ENCODE results near the gene SPTBN5. TPM values are rescaled to one million over a fixed set of nuclear protein-coding genes. Genes with fewer than 3 reads are reported as not detected.

SPTBN5 gene
- under 1 TPM; 0.16 to 0.34 (median 0.24) TPM for total RNA-seq (2021; fragmentation: NEBNext Ultra II Directional; extraction: Animal tissue kit (Norgen Biotek cat#: 25700))
- long read RNA-seq: 0 reads

DNA sequence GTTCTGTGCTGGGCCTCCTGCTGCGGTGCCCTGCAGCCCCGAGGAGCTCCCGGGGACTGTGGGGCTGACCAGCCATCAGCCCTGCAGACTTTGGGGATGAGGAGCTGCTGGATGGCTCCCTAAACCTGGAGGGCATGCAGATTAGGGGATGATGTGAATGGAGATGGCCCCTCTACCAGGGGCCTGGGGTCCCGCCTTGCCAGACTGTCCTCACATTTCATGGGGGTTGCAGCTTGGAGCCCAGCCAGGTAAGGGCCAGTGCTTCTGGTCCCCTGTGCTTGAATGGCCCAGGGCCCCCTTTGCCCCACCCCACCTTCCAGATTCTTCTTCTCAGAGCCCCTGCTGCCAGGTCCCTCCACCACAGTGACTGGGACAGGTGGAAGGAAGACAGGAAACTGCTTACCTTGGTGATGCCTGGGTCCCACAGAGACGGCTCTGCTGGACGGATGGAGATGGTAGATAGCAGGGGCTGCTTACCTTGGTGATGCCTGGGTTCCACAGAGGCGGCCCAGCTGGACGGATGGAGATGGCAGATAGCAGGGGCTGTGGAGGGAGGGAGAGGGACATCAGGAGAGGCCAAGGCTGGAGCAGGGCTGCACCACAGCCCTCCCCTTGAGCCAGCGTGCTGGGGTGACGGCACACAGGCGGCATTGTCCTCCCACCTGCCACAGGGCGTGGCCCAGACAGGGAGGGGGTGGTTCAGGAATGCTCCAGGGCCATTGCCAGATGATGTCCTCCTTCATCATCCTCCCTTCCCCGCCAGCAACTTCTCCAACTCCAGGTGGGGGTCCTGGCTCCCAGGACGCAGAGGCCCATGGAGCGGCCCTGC lies at the start of gene SPTBN5:
TSS of gene SPTBN5 (minus strand) at position 632 of the 829 bp plus-strand sequence. CDS start at position 76, 556 bp downstream.
- no peak for DNase-seq
- Mint-ChIP-seq H3K4me1 (ENCODE audit: low read depth) (peaks cover 14% of the 10 kb centered on the region), H3K27me3 (ENCODE audit: insufficient read depth) (peaks cover 2% of the 10 kb centered on the region; the same call in 1 of the 2 replicates), H3K9me3 (no peaks in the 10 kb centered on the region), H3K4me3 (peak within 1 kb of the TSS; percentile 34), H3K27ac (peak within 1 kb of the TSS; percentile 83), H3K36me3 (ENCODE audit: low read depth) (no peaks in the 10 kb centered on the region)
- TF ChIP-seq, protein P1, sequence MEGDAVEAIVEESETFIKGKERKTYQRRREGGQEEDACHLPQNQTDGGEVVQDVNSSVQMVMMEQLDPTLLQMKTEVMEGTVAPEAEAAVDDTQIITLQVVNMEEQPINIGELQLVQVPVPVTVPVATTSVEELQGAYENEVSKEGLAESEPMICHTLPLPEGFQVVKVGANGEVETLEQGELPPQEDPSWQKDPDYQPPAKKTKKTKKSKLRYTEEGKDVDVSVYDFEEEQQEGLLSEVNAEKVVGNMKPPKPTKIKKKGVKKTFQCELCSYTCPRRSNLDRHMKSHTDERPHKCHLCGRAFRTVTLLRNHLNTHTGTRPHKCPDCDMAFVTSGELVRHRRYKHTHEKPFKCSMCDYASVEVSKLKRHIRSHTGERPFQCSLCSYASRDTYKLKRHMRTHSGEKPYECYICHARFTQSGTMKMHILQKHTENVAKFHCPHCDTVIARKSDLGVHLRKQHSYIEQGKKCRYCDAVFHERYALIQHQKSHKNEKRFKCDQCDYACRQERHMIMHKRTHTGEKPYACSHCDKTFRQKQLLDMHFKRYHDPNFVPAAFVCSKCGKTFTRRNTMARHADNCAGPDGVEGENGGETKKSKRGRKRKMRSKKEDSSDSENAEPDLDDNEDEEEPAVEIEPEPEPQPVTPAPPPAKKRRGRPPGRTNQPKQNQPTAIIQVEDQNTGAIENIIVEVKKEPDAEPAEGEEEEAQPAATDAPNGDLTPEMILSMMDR (IDR thresholded peaks at IDR 0.05): no peak

DNA sequence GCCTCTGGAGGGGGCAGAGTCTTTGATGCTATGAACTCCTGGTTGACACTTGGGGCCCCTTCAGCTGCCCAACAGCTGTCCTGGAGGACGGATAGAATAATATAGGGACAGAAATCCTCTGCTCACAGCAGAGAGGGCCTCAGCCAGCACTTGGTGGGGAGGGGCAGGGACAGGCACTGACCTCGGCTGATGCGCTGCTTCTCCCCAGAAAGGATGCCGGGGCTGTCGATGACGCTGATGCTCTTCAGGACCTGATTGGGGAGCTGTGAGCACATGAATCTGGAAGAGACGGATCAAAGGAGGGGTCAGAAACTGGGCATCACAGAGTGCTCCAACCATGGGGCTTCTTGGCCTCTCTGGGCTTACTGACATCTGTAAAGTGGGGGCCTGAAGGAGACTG lies 49.0 kb upstream of the SPTBN5 start:
- TF ChIP-seq, protein P1 (IDR thresholded peaks at IDR 0.05): no peak
- no peak overlapping the region for H3K4me3 Mint-ChIP-seq
- no peaks in the 10 kb centered on the region for H3K9me3 Mint-ChIP-seq
- peaks cover 82% of the 10 kb centered on the region for H3K4me1 Mint-ChIP-seq (ENCODE audit: low read depth)
- peaks cover 11% of the 10 kb centered on the region for H3K36me3 Mint-ChIP-seq (ENCODE audit: low read depth)
- peaks cover 2% of the 10 kb centered on the region for H3K27me3 Mint-ChIP-seq (ENCODE audit: insufficient read depth)
- H3K27ac Mint-ChIP-seq: peak overlapping the region; percentile 98
- DNase-seq: no peak

DNA sequence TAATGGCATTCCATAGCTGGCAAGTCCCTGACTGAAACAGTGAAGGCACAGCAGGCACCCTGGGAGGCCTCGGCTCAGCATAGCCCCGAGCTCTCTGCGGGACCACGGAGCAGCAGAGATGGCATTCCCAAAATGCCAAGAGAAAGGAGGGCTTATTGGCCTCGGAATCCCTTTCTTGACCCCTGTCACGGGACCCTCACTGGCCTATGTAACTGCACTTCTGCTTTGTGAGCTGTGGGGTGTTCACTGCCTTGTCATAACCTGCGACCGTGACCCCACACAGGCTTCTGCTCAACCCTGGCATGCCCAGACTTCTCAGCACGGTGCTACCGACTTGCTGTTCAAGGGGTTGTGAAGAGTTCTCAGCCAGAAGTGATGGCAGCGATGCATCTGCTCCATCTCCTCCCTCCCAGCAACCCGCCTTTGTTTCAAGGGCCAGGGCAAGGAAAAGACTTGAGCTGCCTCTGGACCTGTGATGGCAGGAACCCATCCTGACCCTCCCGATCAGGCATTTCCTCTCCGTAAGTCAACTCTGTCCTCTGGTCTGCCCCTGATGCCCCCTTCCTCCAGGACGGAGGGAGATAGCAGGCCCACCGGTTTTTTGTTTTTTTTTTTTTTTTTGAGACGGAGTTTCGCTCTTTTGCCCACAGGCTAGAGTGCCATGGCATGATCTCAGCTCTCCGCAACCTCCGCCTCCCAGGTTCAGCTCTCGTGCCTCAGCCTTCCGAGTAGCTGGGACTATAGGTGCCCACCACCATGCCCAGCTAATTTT lies 48.0 kb upstream of the SPTBN5 start:
- Mint-ChIP-seq H3K4me1 (ENCODE audit: low read depth) (peaks cover 84% of the 10 kb centered on the region), H3K27ac (peak overlapping the region; percentile 98), H3K36me3 (ENCODE audit: low read depth) (peaks cover 20% of the 10 kb centered on the region), H3K27me3 (ENCODE audit: insufficient read depth) (peaks cover 2% of the 10 kb centered on the region), H3K4me3 (no peak overlapping the region), H3K9me3 (no peaks in the 10 kb centered on the region)
- TF ChIP-seq, protein P1 (IDR thresholded peaks at IDR 0.05): no peak
- no peak for DNase-seq

DNA sequence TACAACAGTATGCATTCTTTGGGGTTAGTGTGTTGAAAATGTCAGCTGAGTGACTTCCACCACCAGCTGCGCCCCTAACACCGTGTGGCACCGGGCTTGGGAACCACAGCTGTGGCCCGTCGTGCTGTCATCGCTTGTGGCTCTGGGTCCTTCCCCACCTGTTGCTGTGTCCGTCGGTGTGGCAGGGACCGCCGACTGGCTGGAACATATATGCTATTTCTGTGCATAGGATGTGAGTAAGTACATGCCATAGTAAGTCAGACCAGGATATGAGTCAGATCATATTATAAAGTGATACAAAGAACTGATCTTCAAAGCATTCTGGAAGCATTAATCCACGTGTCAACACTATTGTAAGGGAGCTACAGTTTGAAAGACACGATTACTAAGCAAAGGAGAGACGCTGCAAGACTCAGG lies 46.6 kb upstream of the SPTBN5 start:
- peaks cover 2% of the 10 kb centered on the region for H3K27me3 Mint-ChIP-seq (ENCODE audit: insufficient read depth)
- no peaks in the 10 kb centered on the region for H3K9me3 Mint-ChIP-seq
- peak; percentile 83 for DNase-seq
- peaks cover 33% of the 10 kb centered on the region for H3K36me3 Mint-ChIP-seq (ENCODE audit: low read depth)
- H3K27ac Mint-ChIP-seq: peak overlapping the region; percentile 78
- TF ChIP-seq, protein P1 (IDR thresholded peaks at IDR 0.05): no peak
- H3K4me1 Mint-ChIP-seq (ENCODE audit: low read depth): peaks cover 79% of the 10 kb centered on the region
- H3K4me3 Mint-ChIP-seq: peak overlapping the region; percentile 58

DNA sequence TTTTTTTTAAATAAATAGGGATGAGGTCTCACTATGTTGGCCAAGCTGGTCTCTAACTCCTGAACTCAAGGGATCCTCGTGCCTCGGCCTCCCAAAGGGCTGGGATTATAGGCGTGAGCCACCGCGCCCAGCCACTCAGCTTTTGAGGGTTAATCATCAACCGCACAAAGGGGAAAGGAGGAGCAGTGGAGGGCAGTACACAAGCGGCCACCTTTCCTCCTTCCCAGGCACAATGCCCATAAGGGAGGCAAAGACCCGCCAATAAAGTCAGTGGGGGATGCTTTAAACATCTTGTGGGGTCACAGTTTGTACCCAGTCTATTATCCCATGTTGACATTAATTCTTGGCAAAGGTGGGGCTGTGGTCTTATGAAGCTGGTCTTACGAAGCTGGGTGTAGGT lies 46.1 kb upstream of the SPTBN5 start:
- no peaks in the 10 kb centered on the region for H3K9me3 Mint-ChIP-seq
- DNase-seq: no peak
- H3K36me3 Mint-ChIP-seq (ENCODE audit: low read depth): peaks cover 33% of the 10 kb centered on the region
- TF ChIP-seq, protein P1 (IDR thresholded peaks at IDR 0.05): no peak
- H3K27ac Mint-ChIP-seq: peak overlapping the region; percentile 78
- H3K4me1 Mint-ChIP-seq (ENCODE audit: low read depth): peaks cover 79% of the 10 kb centered on the region
- H3K4me3 Mint-ChIP-seq: peak overlapping the region; percentile 58
- peaks cover 2% of the 10 kb centered on the region for H3K27me3 Mint-ChIP-seq (ENCODE audit: insufficient read depth)
